Panc1 (cell line): ENCODE data around the gene TNNC1. TPM values are rescaled to one million over a fixed set of nuclear protein-coding genes. Genes with fewer than 3 reads are reported as not detected.

ENCODE experiments used
- ATAC-seq: fragments of 200-7000 bp; cut with Tn5 transposase; 2 replicates; pipeline ENCODE4 v1.9.1; 2020; ENCODE audit warnings: mild to moderate bottlenecking, moderate library complexity
- BruUV-seq: library from RNA; stranded (reverse); fragments of 400-500 nt; replicated peaks from 2 replicates; lab custom pipeline; 2021; lab: Mats Ljungman, UMichigan
- CTCF ChIA-PET: fragments of 300-600 bp; sonication (Branson Sonifier 250); formaldehyde crosslinking; loops from one replicate; lab custom pipeline; 2022; ENCODE audit warnings: antibody characterized with exemption; lab: Charles Lee
- POLR2A ChIA-PET: fragments of 300-600 bp; sonication (Branson Sonifier 250); formaldehyde crosslinking; loops from one replicate; lab custom pipeline; 2022; ENCODE audit warnings: antibody characterized with exemption; lab: Charles Lee
- DNase-seq: peaks from one replicate; pipeline ENCODE4 v3.0.0-alpha.2; 2010; ENCODE audit warnings: low read depth, low spot score
- H3K27ac ChIP-seq: 2 replicates; pipeline ENCODE4 v1.5.1; 2011; ENCODE audit warnings: mild to moderate bottlenecking, low read length, inconsistent platforms
- H3K27me3 ChIP-seq: fragments of 200-500 bp; sonication (Bioruptor generic); 2 replicates; pipeline ENCODE4 v1.6.0; 2014; ENCODE audit warnings: low read length, inconsistent platforms; ENCODE audit not compliant: control insufficient read depth, insufficient read depth
- H3K36me3 ChIP-seq: fragments of 200-500 bp; sonication (Bioruptor generic); 2 replicates; pipeline ENCODE4 v1.5.1; 2014; ENCODE audit warnings: inconsistent platforms, mild to moderate bottlenecking, low read length, moderate library complexity; ENCODE audit not compliant: control insufficient read depth, insufficient read depth
- H3K4me1 ChIP-seq: 2 replicates; pipeline ENCODE4 v1.5.1; 2011; ENCODE audit warnings: inconsistent platforms, mild to moderate bottlenecking, low read length, moderate library complexity; ENCODE audit not compliant: control insufficient read depth, insufficient read depth
- H3K4me3 ChIP-seq, 2 experiments: 2 replicates each; pipeline ENCODE4 v1.5.1; 2011 to 2012; ENCODE audit warnings: low read depth in 2 of 2, low read length in 2 of 2, mild to moderate bottlenecking in 2 of 2, inconsistent platforms in 1 of 2, moderate library complexity in 1 of 2
- H3K9me3 ChIP-seq: fragments of 200-500 bp; sonication (Bioruptor generic); 2 replicates; pipeline ENCODE4 v1.5.1; 2014; ENCODE audit warnings: low read depth, mild to moderate bottlenecking, inconsistent platforms, low read length, moderate library complexity; ENCODE audit not compliant: control insufficient read depth, insufficient read depth
- CTCF ChIP-seq: fragments of 450-650 bp; IDR thresholded peaks from 2 replicates; pipeline ENCODE4 v1.5.1; 2017; ENCODE audit warnings: mild to moderate bottlenecking
- POLR2AphosphoS5 ChIP-seq: IDR thresholded peaks from 2 replicates; pipeline ENCODE4 v1.6.1; 2012; ENCODE audit warnings: mild to moderate bottlenecking, low read depth, low read length, moderate library complexity
- REST ChIP-seq, 2 experiments: IDR thresholded peaks; 2 replicates each; pipeline ENCODE4 v1.6.1; 2011 to 2012; ENCODE audit warnings: low read depth in 2 of 2, control low read depth in 1 of 2, low read length in 1 of 2, mild to moderate bottlenecking in 1 of 2, moderate library complexity in 1 of 2; ENCODE audit not compliant: insufficient read depth in 1 of 2
- SIN3A ChIP-seq: IDR thresholded peaks from 2 replicates; pipeline ENCODE4 v1.6.1; 2012; ENCODE audit warnings: low read depth, mild to moderate bottlenecking, low read length, moderate library complexity, borderline replicate concordance; ENCODE audit not compliant: insufficient read depth
- TCF7L2 ChIP-seq: IDR thresholded peaks from 2 replicates; pipeline ENCODE4 v1.6.1; 2011; ENCODE audit warnings: mild to moderate bottlenecking, low read depth, low read length, inconsistent platforms
- in situ Hi-C: cut with HindIII; loops from 2 replicates; pipeline ENCODE4 v1.10.0; 2016; ENCODE audit warnings: low sequenced_read_pairs, low pct_unique_long_range_greater_than_20kb
- intact Hi-C: fragments of 100-400 bp; cut with micrococcal nuclease; formaldehyde crosslinking; loops from one replicate; pipeline ENCODE4 v1.10.0; 2022; ENCODE audit not compliant: unreplicated experiment
- total RNA-seq: library from RNA; stranded (reverse); gene quantifications from one replicate; pipeline ENCODE4 v1.2.1, GENCODE V29; 2021; ENCODE audit not compliant: unreplicated experiment

Gene TNNC1
- total RNA-seq, 1 experiment from 2014 or later = 5.2 TPM

GRCh38 chr3:52456169-52456799 is 2.4 kb upstream of the TNNC1 start:
- Histone ChIP-seq H3K4me3 (peak overlapping the region; percentile 74 to 84), H3K27ac (peak overlapping the region; percentile 85), H3K27me3 (no peaks in the 10 kb centered on the region), H3K4me1 (peaks cover 25% of the 10 kb centered on the region), H3K36me3 (peaks cover 6% of the 10 kb centered on the region; the same call in 1 of the 2 replicates), H3K9me3 (no peaks in the 10 kb centered on the region)
- ChIA-PET CTCF (no interaction called here), POLR2A (no interaction called here)
- peak; percentile 9; the same call in 1 of the 2 replicates for ATAC-seq
- BruUV-seq = no TSS peak
- no peak for DNase-seq
- in situ Hi-C loops (no loop called here), intact Hi-C loops (no loop called here)
- TF ChIP-seq TCF7L2 (no peak), SIN3A (no peak), REST (IDR thresholded peaks at IDR 0.05; ENCODE audit: insufficient read depth in 1 of 2, low read depth in 2 of 2, low read length in 1 of 2) (no peak), POLR2AphosphoS5 (no peak), CTCF (no peak)

- peaks cover 30% of the 10 kb centered on the region for H3K4me1 ChIP-seq
- H3K9me3 ChIP-seq = no peaks in the 10 kb centered on the region
- H3K27me3 ChIP-seq = no peaks in the 10 kb centered on the region
- H3K27ac ChIP-seq = peak within 1 kb of the TSS; percentile 93
- TF ChIP-seq CTCF = no peak
- TF ChIP-seq TCF7L2 = no peak
- peak; percentile 45; the same call in 1 of the 2 replicates for TF ChIP-seq SIN3A
- TF ChIP-seq REST (IDR thresholded peaks at IDR 0.05; ENCODE audit: insufficient read depth in 1 of 2, low read depth in 2 of 2, low read length in 1 of 2) = no peak
- TF ChIP-seq POLR2AphosphoS5 = peak; percentile 49; the same call in 1 of the 2 replicates
- ChIA-PET POLR2A (no interaction called here), CTCF (no interaction called here)
- in situ Hi-C loops = no loop called here
- peaks cover 6% of the 10 kb centered on the region; the same call in 1 of the 2 replicates for H3K36me3 ChIP-seq
- peak within 1 kb of the TSS; percentile 74 to 84 for H3K4me3 ChIP-seq
- ATAC-seq = peak; percentile 86
- no peak for DNase-seq
- BruUV-seq = no TSS peak
- intact Hi-C loops = no loop called here
These were observed 1.7 kb upstream of the TNNC1 start, which contains the start of gene NISCH for GRCh38 chr3:52455283-52456168. Gene NISCH (plus strand): TSS chr3:52455604. CDS start chr3:52455642, 38 bp downstream.
